GM19372 (cell line): Measurements from ENCODE around the gene ASPHD1.
"Not testable (repeated sequence)": the region's sequence is repeated elsewhere in the genome, so short reads cannot be mapped to it uniquely, and the experiment has no call there.

Source experiments
- ATAC-seq: cut with Tn5 transposase; IDR thresholded peaks from one replicate; pipeline ENCODE4 v1.9.1; 2021; ENCODE audit warnings: mild to moderate bottlenecking, low read depth, moderate library complexity; ENCODE audit not compliant: unreplicated experiment

ASPHD1 gene

DNA sequence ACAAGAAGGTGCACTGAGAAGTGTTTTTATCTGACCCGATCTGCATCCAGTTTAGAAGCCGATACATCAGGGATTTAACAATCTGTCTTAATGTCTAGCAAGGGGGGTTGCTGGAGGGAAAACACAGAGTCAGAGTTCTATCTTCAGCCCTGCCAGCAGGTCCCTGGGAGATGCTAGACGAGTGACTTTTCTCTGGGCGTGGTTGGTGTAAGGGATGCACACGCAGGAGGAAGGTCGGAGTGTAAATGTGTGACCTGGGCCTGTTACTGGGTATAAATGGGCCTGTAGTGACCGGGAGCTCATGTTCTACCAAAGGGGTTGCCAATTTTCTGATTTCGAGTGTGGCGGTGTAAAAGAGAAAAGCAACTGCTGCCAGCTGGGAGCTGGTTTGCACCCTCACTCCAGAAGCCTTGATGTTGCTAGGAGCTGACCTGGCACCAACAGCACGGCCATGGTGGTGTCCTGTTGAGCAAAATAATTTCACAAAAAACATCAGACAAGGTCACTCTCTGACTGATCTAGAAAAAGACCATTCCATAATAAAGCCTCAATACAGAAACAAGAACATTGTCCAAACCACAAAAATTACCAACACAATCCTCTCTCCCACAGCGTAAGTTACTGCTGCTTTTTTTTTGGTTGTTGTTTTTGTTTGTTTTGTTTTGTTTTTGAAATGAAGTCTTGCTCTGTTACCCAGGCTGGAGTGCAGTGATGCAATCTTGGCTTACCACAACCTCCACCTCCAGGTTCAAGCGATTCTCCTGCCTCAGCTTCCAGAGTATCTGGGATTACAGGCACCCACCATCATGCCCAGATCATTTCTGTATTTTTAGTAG, 27.0 kb downstream of the ASPHD1 start:
- no peak for ATAC-seq

DNA sequence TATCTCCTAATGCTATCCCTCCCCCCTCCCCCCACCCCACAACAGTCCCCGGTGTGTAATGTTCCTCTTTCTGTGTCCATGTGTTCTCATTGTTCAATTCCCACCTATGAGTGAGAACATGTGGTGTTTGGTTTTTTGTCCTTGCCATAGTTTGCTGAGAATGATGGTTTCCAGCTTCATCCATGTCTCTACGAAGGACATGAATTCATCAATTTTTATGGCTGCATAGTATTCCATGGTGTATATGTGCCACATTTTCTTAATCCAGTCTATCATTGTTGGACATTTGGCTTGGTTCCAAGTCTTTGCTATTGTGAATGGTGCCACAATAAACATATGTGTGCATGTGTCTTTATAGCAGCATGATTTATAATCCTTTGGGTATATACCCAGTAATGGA, 31.5 kb downstream of the ASPHD1 start:
- ATAC-seq: not testable (repeated sequence)

DNA sequence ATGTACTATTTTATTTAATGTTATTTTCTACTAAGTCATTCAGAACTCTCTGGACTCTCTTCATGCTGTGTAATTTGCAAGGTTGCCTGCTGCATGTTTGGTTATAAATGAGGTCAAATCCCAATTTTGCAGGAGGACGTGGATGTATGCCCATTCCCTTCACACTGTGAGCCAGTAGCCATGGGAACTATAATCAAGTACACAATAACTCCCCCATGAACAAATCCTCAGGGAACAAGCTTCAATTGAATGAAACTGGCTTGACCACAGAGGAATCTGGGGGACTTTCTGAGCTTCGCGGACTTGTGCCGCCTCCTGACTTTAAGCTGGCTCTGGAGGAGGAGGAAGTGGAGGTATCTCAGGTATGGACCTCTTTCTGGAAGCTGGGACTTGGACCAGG, 40.4 kb downstream of the ASPHD1 start:
- no peak for ATAC-seq

DNA sequence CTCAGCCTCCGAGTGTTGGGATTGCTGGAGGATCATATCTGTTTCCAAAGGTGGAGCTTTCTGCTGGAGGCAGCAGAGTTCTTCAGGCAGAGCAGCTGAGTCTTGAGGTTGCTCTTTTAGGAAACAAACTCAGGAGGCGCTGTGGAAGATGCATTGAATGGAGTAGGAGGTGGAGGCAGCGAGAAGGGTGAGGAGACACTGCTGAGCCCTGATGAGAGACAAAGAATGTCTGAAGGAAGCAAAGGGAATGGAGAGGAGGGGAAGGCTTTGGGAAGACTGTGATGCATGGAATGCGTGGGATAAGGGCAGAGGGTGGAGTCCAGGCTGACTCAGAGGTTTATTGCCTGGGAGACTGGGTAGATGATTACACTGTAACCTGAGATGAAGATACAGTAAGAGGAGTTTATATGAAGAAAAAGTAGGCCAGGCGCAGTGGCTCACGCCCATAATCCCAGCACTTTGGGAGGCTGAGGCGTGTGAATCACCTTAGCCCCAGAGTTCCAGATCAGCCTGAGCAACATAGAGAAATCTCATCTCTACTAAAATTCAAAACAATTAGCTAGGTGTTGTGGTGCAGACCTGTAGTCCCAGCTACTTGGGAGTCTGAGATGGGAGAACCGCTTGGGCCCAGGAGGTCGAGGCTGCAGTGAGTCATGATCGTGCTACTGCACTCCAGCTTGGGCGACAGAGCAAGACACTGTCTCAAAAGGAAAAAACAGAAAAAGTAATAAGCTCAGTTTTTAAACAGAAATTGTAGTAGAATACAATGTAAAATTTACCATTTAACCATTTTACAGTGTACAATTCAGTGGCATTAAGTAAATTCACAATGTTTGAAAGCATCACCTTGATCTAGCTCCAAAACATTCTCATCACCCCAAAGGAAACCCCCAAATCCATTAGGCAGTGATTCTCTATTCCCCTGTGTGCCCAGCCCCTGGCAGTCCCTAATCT, 43.8 kb downstream of the ASPHD1 start:
- ATAC-seq: no peak

DNA sequence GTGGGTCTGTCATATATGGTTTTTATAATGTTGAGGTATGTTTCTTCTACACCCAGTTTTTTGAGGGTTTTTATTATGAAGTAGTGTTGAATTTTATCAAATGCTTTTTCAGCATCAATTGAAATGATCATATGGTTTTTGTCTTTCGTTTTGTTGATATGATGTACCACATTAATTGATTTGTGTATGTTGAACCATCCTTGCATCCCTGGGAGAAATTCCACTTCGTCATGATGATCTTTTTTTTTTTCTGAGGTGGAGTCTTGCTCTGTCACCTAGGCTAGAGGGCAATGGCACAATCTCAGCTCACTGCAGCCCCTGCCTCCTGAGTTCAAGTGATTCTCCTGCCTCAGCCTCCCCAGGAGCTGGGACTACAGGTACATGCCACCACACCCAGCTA, 47.6 kb downstream of the ASPHD1 start:
- no peak for ATAC-seq

DNA sequence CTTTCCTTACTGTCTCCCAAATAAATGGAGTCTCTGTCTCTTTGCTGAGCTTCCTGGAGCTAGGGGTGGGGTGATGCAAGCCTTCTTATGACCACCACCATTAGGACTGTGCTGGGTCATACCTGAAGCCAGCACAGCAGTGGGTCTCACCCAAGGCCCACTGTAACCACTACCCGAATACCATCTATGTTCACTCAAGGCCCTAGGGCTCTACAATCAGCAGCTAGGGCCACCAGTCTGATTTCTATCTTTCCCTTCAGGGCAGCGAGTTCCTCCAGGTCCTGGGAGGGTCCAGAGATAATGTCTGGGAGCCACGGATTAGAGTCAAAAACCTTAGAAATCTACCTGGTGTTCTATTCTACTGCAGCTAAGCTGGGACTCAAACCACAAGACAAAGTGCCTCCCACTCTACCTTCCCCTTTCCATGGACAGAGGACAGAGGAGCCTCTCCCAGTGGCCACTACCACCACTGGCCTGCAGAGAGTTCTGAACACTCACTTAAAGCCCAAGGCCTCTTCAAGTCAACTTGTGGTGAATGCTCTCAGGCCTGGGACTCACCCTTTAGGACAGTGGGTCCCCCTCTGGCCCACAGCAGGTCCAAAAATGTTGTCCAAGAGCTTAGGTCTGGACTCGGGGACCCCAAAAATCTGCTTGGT, 50.6 kb downstream of the ASPHD1 start:
- no peak for ATAC-seq

DNA sequence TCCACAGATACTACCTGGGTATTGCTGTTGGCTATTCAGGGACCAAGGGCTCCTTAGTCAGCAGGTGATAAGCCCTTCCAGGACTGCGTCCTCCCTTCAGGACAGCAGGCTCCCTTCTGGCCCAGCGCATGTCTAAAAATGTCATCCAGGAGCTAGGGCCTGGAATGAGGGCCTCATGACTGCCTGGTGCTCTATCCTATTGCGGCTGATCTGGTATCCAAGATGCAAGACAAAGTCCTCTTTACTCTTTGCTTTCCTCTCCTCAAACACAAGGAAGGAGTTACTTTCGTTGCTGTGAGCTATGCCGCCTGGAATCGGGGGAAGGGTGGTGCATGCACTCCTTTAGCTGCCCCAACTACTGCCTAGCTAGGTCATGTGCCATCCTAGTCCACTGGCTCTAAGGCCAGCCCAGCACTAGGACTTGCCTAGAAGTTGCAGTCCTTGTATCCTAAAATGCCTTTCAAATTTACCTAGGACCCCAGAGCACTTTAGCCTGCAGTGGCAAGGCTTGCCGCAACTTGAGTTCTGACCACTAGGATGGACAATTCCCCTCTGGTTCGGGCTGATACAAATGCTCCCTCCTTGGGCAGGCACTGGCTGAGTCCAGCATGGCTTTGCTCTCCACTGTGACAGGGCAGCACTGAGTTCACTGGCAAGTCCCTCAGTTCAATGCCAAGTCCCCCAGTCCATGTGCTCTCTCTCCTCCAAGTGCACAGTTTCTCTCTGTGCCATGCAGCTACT, 51.5 kb downstream of the ASPHD1 start:
- no peak for ATAC-seq
